ENCODE data around the gene IMPG2.

IMPG2 gene

DNA sequence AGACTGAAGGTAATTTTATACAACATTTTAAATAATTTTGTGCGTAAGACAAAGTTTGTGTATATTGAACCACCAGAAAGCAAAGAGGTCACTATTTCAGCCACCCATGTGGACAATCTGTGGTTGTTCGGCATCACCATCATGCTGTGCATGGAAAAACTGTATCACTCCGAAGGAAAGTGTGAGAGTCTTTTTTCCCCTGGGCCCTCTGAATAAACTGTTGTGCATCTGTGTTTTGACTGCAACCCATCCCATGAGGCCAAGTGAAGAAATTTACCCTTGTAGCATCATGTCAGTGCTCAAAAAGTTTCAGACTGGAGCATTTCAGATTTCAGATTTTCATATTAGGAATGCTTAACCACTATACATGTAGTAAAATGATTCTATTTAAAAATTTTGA is 85.3 kb downstream of the IMPG2 start:
- no peaks in the 10 kb centered on the region for H3K9me3 Mint-ChIP-seq
- H3K27ac Mint-ChIP-seq: no peak overlapping the region
- CTCF ChIA-PET: no interaction called here
- H3K27me3 Mint-ChIP-seq: no peaks in the 10 kb centered on the region
- no peaks in the 10 kb centered on the region for H3K4me1 Mint-ChIP-seq
- DNase-seq: no peak
- H3K4me3 Mint-ChIP-seq: no peak overlapping the region
- no peaks in the 10 kb centered on the region for H3K36me3 Mint-ChIP-seq

GRCh38 chr3:101230618-101231017 is 89.8 kb downstream of the IMPG2 start:
- Mint-ChIP-seq H3K4me1 (no peaks in the 10 kb centered on the region), H3K27ac (no peak overlapping the region), H3K27me3 (no peaks in the 10 kb centered on the region), H3K36me3 (no peaks in the 10 kb centered on the region), H3K4me3 (no peak overlapping the region), H3K9me3 (no peaks in the 10 kb centered on the region)
- no peak for DNase-seq
- CTCF ChIA-PET: no interaction called here

DNA sequence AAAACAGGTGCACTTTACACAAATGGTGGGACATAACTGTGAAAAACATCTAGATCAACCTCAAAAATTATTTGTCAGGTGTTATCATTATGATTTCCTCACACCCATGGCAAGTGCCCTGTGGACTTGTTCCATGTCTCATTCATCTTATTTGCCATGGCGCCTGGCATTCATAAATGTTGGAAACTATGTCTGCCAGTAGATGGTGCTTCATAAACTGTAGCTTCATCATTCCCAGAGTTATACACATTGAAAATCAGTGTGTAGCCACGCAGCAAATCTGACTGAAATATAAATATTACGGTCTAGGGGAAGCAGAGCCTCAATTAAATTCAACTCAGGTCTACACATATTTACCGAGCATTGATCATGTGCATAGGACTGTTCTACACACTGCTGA is 90.7 kb downstream of the IMPG2 start:
- H3K4me1 Mint-ChIP-seq: no peaks in the 10 kb centered on the region
- no peaks in the 10 kb centered on the region for H3K27me3 Mint-ChIP-seq
- DNase-seq: no peak
- CTCF ChIA-PET: no interaction called here
- no peak overlapping the region for H3K4me3 Mint-ChIP-seq
- H3K27ac Mint-ChIP-seq: no peak overlapping the region
- H3K9me3 Mint-ChIP-seq: no peaks in the 10 kb centered on the region
- H3K36me3 Mint-ChIP-seq: no peaks in the 10 kb centered on the region

DNA sequence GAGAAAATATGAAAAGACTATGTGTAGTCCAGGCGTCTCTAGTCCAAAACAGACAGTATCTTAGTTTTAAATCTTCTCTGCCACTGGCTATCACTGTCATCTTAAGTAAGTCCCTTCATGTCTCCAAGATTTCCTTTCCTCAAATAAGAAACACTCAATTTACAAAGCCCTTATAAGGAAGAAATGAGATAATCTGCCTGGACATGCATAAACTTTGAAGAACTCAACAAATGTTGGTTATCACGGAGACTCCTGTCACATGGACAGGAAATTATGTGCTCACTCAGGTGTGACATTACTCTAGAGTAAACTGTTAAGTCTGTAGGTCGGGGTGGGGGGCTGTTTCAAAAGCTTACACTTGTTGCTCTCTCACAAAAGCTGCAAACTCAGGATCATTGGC is 91.9 kb downstream of the IMPG2 start:
- Mint-ChIP-seq H3K27me3 (no peaks in the 10 kb centered on the region), H3K4me1 (no peaks in the 10 kb centered on the region), H3K4me3 (no peak overlapping the region), H3K36me3 (no peaks in the 10 kb centered on the region), H3K9me3 (no peaks in the 10 kb centered on the region), H3K27ac (no peak overlapping the region)
- CTCF ChIA-PET: no interaction called here
- DNase-seq: no peak

GRCh38 chr3:101224739-101225138 is 95.6 kb downstream of the IMPG2 start:
- Mint-ChIP-seq H3K9me3 (peaks cover 2% of the 10 kb centered on the region), H3K27me3 (no peaks in the 10 kb centered on the region), H3K4me1 (no peaks in the 10 kb centered on the region), H3K36me3 (no peaks in the 10 kb centered on the region), H3K27ac (no peak overlapping the region), H3K4me3 (no peak overlapping the region)
- CTCF ChIA-PET: no interaction called here
- DNase-seq: no peak

DNA sequence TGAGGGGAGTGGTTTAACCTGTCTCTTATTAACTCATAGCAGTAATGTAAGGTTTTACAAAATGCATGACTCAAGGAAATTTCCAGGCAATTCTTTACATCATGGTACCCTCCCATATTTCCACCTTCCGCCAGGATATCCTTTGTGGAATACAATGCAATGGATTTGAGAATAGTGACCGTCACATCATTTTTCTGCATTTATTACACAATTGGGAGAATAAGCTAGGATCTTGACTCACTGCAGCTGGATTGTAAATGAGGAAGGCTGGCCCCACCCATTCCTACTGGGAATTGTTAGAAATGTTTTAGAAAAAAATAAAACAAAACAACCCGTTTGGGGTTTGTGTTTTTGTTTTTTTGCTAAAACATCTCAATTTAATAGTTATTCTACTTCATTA is 97.4 kb downstream of the IMPG2 start:
- no peak overlapping the region for H3K4me3 Mint-ChIP-seq
- CTCF ChIA-PET: no interaction called here
- H3K4me1 Mint-ChIP-seq: no peaks in the 10 kb centered on the region
- H3K27me3 Mint-ChIP-seq: no peaks in the 10 kb centered on the region
- peaks cover 8% of the 10 kb centered on the region for H3K9me3 Mint-ChIP-seq
- H3K27ac Mint-ChIP-seq: no peak overlapping the region
- H3K36me3 Mint-ChIP-seq: no peaks in the 10 kb centered on the region
- no peak for DNase-seq

DNA sequence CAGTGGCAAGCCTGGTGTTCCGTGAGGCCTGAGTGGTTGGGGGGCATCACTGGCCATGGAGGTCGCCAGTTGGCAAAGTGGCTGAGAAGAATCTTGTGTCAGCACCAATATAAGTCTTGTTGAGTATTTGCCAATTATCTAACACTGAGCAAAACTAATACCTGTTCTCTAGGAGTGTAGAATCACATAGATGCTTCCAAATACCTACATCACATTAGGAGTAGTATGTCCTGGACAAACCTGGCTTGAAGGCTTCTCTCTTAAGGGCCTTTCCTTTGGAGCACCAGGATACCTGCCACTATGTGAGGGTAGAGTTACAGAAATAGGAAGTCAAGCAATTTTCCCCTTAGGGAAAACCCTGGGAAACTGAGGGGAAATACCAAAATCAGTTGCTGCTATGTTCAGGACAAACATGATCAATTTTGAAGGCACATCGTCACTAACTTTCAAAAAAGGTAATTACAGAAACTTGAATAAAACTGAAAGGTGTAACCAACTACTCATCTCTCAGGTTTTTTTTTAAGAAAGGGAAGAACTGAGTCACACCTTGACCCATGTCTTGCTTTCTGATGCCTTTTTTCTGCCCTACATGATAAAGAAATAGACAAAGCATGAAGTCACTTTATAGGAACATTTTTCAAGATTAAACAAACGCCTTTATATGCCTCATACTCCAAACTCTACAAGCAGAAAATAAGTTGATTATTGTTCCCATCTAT is 100.4 kb downstream of the IMPG2 start:
- Mint-ChIP-seq H3K36me3 (no peaks in the 10 kb centered on the region), H3K4me3 (no peak overlapping the region), H3K27me3 (no peaks in the 10 kb centered on the region), H3K9me3 (peaks cover 8% of the 10 kb centered on the region), H3K4me1 (no peaks in the 10 kb centered on the region), H3K27ac (no peak overlapping the region)
- CTCF ChIA-PET: no interaction called here
- no peak for DNase-seq

DNA sequence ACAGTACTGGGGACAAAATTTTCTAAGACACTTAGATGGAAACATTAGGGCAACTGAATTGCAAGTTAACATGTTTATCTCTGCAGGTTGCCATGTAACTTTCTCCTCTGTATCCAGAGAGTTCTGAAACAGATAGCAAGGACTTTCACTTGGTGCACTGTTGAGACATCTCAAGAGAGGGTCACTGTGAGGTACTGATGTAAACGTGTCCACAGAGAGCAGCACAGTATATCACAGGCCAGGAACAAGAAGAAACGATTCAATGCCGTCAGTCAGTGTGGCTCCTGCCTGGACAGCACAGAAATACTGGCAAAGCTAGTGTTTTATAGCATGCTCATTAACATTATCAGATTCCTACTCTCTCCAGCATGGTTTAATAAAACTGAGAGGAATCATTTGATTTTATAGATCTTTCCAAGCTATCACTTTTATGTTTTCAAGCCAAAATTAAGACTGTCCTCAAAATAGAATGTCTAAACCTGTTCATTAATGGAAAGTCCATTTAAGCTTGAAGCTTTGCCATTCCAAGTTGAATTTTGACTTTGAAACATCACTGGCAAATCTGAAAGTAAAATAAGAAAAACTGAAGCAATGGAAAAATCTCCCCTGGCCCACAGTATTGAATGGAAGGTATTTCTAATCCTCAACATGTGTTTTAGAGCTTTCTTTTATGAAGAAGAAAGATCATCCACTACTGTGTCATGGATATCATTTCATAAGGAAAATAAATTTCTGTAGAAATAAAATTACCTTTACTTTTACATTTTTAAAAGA is 102.7 kb downstream of the IMPG2 start:
- Mint-ChIP-seq H3K4me1 (no peaks in the 10 kb centered on the region), H3K27ac (no peak overlapping the region), H3K36me3 (no peaks in the 10 kb centered on the region), H3K9me3 (peaks cover 10% of the 10 kb centered on the region), H3K4me3 (no peak overlapping the region), H3K27me3 (no peaks in the 10 kb centered on the region)
- CTCF ChIA-PET: no interaction called here
- no peak for DNase-seq

DNA sequence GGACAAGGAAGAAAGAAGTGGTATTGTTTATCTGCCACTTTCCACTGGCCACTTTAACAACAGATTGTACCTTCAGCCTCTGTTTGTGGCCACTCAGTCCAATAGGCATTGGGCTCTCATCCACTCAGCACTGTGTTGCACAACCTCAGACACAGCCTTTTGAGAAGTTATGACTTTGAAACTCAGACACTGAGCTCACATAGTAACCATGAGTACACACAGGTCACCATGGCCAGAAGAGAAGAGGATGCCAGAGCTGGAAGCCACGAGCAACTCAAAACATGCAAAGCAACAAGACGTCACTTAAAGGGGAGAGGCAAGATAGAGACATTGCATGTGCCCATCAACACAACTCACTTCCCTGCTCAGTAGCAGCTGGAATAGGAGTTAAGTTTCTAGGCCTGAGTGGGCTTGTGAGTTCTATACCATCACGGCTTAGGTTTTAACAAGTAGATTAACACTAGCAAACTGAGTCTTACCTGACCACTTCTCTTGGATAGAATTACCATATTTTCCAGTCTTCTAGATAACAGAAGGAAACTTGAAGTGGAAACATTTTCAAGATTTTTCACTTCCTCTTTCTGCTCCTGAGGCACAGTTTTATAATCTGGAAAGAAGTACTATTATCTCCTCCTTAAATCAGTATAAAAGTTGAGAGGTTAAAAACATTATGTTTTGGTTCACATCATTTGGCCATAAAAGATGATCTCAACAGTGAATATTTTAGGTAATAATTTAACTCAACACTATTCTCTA is 103.5 kb downstream of the IMPG2 start:
- no peak overlapping the region for H3K27ac Mint-ChIP-seq
- no peak for DNase-seq
- no peak overlapping the region for H3K4me3 Mint-ChIP-seq
- CTCF ChIA-PET: no interaction called here
- no peaks in the 10 kb centered on the region for H3K36me3 Mint-ChIP-seq
- peaks cover 10% of the 10 kb centered on the region for H3K9me3 Mint-ChIP-seq
- H3K4me1 Mint-ChIP-seq: no peaks in the 10 kb centered on the region
- no peaks in the 10 kb centered on the region for H3K27me3 Mint-ChIP-seq

- Mint-ChIP-seq H3K27me3 (no peaks in the 10 kb centered on the region), H3K9me3 (peaks cover 3% of the 10 kb centered on the region), H3K4me1 (no peaks in the 10 kb centered on the region), H3K27ac (no peak overlapping the region), H3K36me3 (no peaks in the 10 kb centered on the region), H3K4me3 (no peak overlapping the region)
- CTCF ChIA-PET: no interaction called here
- no peak for DNase-seq
Observed at GRCh38 chr3:101212730-101213129, 107.6 kb downstream of the IMPG2 start.

- H3K4me3 Mint-ChIP-seq: no peak overlapping the region
- no peaks in the 10 kb centered on the region for H3K9me3 Mint-ChIP-seq
- DNase-seq: no peak
- H3K27ac Mint-ChIP-seq: no peak overlapping the region
- CTCF ChIA-PET: no interaction called here
- no peaks in the 10 kb centered on the region for H3K4me1 Mint-ChIP-seq
- no peaks in the 10 kb centered on the region for H3K36me3 Mint-ChIP-seq
- peaks cover 21% of the 10 kb centered on the region for H3K27me3 Mint-ChIP-seq
Observed at GRCh38 chr3:101204246-101204645, 116.1 kb downstream of the IMPG2 start.

DNA sequence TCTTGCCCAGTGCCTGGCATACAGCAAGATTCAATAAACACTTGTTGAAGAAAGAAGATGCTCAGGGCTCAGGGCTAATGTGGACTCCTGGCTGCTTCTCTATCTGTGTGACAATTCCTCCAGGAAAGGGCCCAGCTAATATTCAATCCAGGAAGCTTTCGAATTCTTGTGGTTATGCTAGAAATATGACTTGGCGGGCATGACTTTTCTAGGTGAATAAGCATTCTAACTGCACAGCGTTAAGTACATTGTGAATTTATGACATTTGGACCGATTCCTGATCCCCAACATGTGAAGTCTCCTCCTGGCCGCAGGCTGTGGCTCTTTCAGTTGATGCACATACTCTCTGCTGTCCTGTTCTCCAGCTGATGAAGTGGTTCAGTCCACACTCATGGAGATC is 117.0 kb downstream of the IMPG2 start:
- Mint-ChIP-seq H3K4me1 (no peaks in the 10 kb centered on the region), H3K27me3 (peaks cover 21% of the 10 kb centered on the region), H3K36me3 (no peaks in the 10 kb centered on the region), H3K9me3 (no peaks in the 10 kb centered on the region), H3K27ac (no peak overlapping the region), H3K4me3 (no peak overlapping the region)
- CTCF ChIA-PET: no interaction called here
- no peak for DNase-seq

DNA sequence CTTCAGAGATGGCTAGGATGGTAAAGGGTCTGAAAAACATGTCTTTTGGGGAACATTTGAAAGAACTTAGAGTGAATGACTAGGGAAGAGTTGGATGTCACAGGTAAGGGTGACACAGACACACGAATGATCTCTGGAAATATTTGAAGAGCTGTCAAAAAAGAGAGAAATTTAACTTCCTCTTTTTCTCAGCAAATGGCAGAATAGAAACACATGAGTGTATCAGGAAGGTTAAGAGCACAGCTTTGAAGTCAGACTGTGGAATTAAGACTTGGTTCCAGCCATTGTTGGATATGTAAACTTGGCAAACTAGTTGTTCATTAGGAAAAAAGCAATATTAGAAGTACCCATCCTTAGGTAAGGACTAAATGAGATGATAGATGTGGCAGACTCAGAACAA is 117.7 kb downstream of the IMPG2 start:
- H3K27me3 Mint-ChIP-seq: peaks cover 21% of the 10 kb centered on the region
- CTCF ChIA-PET: no interaction called here

GRCh38 chr3:101200461-101200860 is 119.9 kb downstream of the IMPG2 start:
- CTCF ChIA-PET: interaction anchor here (1.9 kb wide), 1 partner anchor 131 kb away, joined by 6 read pairs; no protein-coding TSS in a partner anchor
- peaks cover 21% of the 10 kb centered on the region for H3K27me3 Mint-ChIP-seq
- H3K4me3 Mint-ChIP-seq: no peak overlapping the region
- no peak overlapping the region for H3K27ac Mint-ChIP-seq
- H3K9me3 Mint-ChIP-seq: no peaks in the 10 kb centered on the region
- H3K36me3 Mint-ChIP-seq: no peaks in the 10 kb centered on the region
- DNase-seq: no peak
- H3K4me1 Mint-ChIP-seq: no peaks in the 10 kb centered on the region

More for the DNA sequence above, 117.7 kb downstream of the IMPG2 start:
- Mint-ChIP-seq H3K36me3 (no peaks in the 10 kb centered on the region), H3K4me3 (no peak overlapping the region), H3K27ac (no peak overlapping the region), H3K9me3 (no peaks in the 10 kb centered on the region), H3K4me1 (no peaks in the 10 kb centered on the region)
- no peak for DNase-seq
